CD4-positive, alpha-beta T cell treated with Interleukin-21 for 1 hour (primary cell): ENCODE data around the gene RNGTT.
"Not testable (repeated sequence)": the region's sequence is repeated elsewhere in the genome, so short reads cannot be mapped to it uniquely, and the experiment has no call there.

Experiments
- DNase-seq: peaks from one replicate; pipeline ENCODE4 v3.0.0-alpha.2; 2020

Gene RNGTT

GRCh38 chr6:88963139-88964090 lies at the start of gene RNGTT:
TSS of gene RNGTT (minus strand) at chr6:88963618. CDS start at chr6:88963409, 209 bp downstream.
- DNase-seq: peak; percentile 97

GRCh38 chr6:89011436-89011835 lies 48.0 kb upstream of the RNGTT start:
- DNase-seq: no peak

GRCh38 chr6:89010825-89011224 lies 47.4 kb upstream of the RNGTT start:
- DNase-seq: no peak

- DNase-seq: no peak
These were observed 46.2 kb upstream of the RNGTT start for GRCh38 chr6:89009624-89010059.

- no peak for DNase-seq
These were observed 45.5 kb upstream of the RNGTT start for GRCh38 chr6:89008815-89009374.

- DNase-seq: no peak
These were observed 44.8 kb upstream of the RNGTT start for GRCh38 chr6:89008001-89008814.

GRCh38 chr6:89007209-89008000 lies 44.0 kb upstream of the RNGTT start:
- DNase-seq: no peak

GRCh38 chr6:89002523-89002922 lies 39.1 kb upstream of the RNGTT start:
- DNase-seq: no peak

GRCh38 chr6:88997327-88997726 lies 33.9 kb upstream of the RNGTT start:
- no peak for DNase-seq

- DNase-seq: no peak
These were observed 29.5 kb upstream of the RNGTT start for GRCh38 chr6:88992741-88993552.

- no peak for DNase-seq
These were observed 25.8 kb upstream of the RNGTT start for GRCh38 chr6:88989215-88989614.

GRCh38 chr6:88987922-88988321 lies 24.5 kb upstream of the RNGTT start:
- no peak for DNase-seq

- no peak for DNase-seq
These were observed 22.5 kb upstream of the RNGTT start for GRCh38 chr6:88985901-88986300.

GRCh38 chr6:88984606-88985005 lies 21.2 kb upstream of the RNGTT start:
- no peak for DNase-seq

GRCh38 chr6:88984152-88984551 lies 20.7 kb upstream of the RNGTT start:
- DNase-seq: no peak

GRCh38 chr6:88983532-88983931 lies 20.1 kb upstream of the RNGTT start:
- DNase-seq: peak; percentile 13

GRCh38 chr6:88983129-88983528 lies 19.7 kb upstream of the RNGTT start:
- not testable (repeated sequence) for DNase-seq

- peak; percentile 72 for DNase-seq
These were observed 19.3 kb upstream of the RNGTT start for GRCh38 chr6:88982720-88983119.

GRCh38 chr6:88975369-88975768 lies 12.0 kb upstream of the RNGTT start:
- DNase-seq: no peak

GRCh38 chr6:88972504-88973423 lies 9.3 kb upstream of the RNGTT start:
- no peak for DNase-seq
